Measurements from ENCODE around the gene C19orf44.
A peak's percentile ranks its signal among the peaks of the same experiment; 100 is the strongest.
"Not testable (repeated sequence)": the region's sequence is repeated elsewhere in the genome, so short reads cannot be mapped to it uniquely, and the experiment has no call there.

C19orf44 gene

GRCh38 chr19:16467581-16467980 is 28.6 kb upstream of the C19orf44 start:
- DNase-seq (ENCODE audit: low read depth, low spot score): no peak
- no peak overlapping the region for H3K4me3 ChIP-seq (ENCODE audit: low read depth, low read length)
- TF ChIP-seq, protein P1, sequence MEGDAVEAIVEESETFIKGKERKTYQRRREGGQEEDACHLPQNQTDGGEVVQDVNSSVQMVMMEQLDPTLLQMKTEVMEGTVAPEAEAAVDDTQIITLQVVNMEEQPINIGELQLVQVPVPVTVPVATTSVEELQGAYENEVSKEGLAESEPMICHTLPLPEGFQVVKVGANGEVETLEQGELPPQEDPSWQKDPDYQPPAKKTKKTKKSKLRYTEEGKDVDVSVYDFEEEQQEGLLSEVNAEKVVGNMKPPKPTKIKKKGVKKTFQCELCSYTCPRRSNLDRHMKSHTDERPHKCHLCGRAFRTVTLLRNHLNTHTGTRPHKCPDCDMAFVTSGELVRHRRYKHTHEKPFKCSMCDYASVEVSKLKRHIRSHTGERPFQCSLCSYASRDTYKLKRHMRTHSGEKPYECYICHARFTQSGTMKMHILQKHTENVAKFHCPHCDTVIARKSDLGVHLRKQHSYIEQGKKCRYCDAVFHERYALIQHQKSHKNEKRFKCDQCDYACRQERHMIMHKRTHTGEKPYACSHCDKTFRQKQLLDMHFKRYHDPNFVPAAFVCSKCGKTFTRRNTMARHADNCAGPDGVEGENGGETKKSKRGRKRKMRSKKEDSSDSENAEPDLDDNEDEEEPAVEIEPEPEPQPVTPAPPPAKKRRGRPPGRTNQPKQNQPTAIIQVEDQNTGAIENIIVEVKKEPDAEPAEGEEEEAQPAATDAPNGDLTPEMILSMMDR (IDR thresholded peaks at IDR 0.05; ENCODE audit: low read depth, low read length): no peak
- in situ Hi-C loops (cut with HindIII; ENCODE audit: low sequenced_read_pairs): no loop called here

DNA sequence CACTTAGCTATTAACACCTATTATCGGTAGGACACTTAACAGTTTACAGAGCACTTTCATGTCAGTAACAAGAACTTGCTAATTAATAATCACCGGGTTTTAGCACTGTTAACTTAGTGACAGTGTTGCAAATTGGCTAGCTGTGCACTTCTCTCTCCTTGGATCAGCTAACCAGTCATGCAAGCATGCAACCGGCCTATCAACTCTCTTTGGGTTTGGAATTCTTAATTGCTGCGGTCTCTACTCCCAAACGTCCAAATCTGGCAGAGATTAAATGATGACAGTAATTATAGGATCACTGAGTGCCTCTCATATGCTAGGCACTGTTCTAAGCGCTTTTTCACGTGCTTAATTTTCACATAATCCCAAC is 25.7 kb upstream of the C19orf44 start:
- no peak for DNase-seq (ENCODE audit: low read depth, low spot score)
- in situ Hi-C loops (cut with HindIII; ENCODE audit: low sequenced_read_pairs): no loop called here
- TF ChIP-seq, protein P1 (IDR thresholded peaks at IDR 0.05; ENCODE audit: low read depth, low read length): no peak
- peak overlapping the region; percentile 72 for H3K4me3 ChIP-seq (ENCODE audit: low read depth, low read length)

DNA sequence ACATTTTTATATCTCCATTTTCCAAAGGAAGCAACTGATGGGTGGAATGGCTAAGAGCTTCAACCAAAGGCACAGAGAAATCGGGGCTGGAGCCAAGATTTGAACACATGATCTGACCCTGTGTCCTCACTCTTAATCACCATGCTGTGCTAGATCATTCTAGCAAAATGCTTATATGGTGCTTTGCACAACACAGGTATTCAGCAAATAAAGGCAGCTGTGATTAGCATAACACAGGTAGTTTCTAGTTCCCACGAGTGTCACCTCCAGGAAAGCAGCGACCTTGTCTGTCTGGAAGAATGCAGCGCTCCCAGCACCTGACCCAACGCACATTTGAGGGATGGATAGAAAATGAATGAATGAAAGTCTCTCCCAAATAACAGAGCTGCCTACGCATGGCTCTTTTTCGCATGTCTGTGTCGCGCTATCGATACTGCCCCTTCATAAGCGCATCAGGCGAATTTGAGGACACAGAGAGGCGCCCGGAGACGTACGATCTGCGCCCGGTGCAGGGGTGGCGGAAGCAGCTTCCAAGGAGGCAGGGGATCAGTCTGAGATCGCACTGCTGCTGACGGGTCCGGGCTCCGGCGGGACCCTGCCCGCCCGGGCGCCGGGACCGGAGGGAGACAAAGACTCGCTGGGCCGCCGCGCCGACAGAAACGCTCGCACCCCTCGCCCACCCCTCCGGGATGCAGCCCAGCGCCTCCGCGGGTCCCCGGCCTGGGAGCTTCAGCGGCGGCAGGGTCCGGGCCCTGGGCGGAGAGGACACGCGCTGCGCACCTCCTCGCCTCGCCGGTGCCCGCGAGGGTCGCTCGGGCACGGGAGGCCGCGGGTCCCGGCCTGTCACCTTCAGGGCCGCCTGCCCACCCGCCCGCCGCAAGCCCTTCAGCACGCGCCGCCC is 25.0 kb upstream of the C19orf44 start:
- in situ Hi-C loops (cut with HindIII; ENCODE audit: low sequenced_read_pairs): no loop called here
- peak overlapping the region; percentile 72 for H3K4me3 ChIP-seq (ENCODE audit: low read depth, low read length)
- TF ChIP-seq, protein P1 (IDR thresholded peaks at IDR 0.05; ENCODE audit: low read depth, low read length): no peak
- DNase-seq (ENCODE audit: low read depth, low spot score): peak; percentile 36

GRCh38 chr19:16472559-16472899 is 23.7 kb upstream of the C19orf44 start:
- in situ Hi-C loops (cut with HindIII; ENCODE audit: low sequenced_read_pairs); DNase-seq (ENCODE audit: low read depth, low spot score): not testable (repeated sequence)
- H3K4me3 ChIP-seq (ENCODE audit: low read depth, low read length): peak overlapping the region; percentile 51

DNA sequence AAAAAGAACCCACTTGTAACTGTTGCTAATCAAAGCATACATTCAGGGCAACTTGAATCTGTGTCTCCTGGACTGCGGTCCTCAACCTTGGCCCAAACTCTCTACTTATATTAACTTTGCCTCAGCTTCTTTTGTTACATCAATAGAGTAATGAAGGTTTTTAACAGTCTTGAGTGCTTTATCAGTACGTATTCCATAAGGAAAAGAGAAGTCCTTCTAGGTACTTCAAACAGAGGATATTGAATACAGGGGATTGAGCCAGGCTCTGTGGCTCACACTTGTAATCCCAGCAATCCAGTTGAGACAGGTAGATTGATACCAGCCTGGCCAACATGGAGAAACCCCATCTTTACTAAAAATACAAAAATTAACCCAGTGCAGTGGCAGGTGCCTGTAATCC is 23.2 kb upstream of the C19orf44 start:
- no peak overlapping the region for H3K4me3 ChIP-seq (ENCODE audit: low read depth, low read length)
- DNase-seq (ENCODE audit: low read depth, low spot score): no peak
- in situ Hi-C loops (cut with HindIII; ENCODE audit: low sequenced_read_pairs): no loop called here
- TF ChIP-seq, protein P1 (IDR thresholded peaks at IDR 0.05; ENCODE audit: low read depth, low read length): no peak

DNA sequence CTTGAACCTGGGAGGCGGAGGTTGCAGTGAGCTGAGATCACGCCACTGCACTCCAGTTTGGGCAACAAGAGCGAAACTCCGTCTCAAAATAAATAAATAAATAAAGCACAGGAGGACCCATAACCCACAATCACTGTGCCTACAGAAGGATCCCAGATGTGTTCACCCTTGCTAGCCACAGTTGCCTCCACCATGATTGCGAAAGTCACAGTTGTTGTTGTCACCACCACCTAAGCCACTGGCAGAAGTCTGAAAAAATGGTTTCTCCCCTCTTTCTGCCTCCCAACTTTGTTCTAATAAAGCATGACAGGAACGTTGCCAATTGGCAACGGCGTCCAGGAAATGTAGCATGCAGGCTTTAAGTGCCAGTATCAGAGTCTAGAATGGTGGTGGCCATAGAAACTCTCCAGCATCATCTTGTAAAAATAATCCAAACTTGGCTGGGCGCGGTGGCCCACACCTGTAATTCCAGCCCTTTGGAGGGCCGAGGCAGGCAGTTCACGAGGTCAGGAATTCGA is 22.3 kb upstream of the C19orf44 start:
- no peak for DNase-seq (ENCODE audit: low read depth, low spot score)
- no peak overlapping the region for H3K4me3 ChIP-seq (ENCODE audit: low read depth, low read length)
- in situ Hi-C loops (cut with HindIII; ENCODE audit: low sequenced_read_pairs): no loop called here
- TF ChIP-seq, protein P1 (IDR thresholded peaks at IDR 0.05; ENCODE audit: low read depth, low read length): no peak

DNA sequence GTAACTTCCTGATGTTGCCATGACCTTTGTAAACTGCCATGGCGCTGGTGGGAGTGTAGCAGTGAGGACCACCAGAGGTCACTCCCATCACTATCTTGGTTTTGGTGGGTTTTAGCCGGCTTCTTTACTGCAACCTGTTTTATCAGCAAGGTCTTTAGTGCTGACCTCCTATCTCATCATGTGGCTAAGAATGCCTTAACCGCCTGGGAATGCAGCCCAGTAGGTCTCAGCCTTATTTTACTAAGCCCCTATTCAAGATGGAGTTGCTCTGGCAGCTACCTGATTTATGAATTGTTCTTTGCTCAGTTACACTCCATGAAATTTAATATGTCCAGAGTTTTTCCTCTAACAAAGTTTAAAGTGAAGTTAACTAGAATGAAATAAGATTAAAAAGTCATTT is 19.8 kb upstream of the C19orf44 start:
- no peak for DNase-seq (ENCODE audit: low read depth, low spot score)
- H3K4me3 ChIP-seq (ENCODE audit: low read depth, low read length): no peak overlapping the region
- in situ Hi-C loops (cut with HindIII; ENCODE audit: low sequenced_read_pairs): no loop called here
- TF ChIP-seq, protein P1 (IDR thresholded peaks at IDR 0.05; ENCODE audit: low read depth, low read length): no peak

All from astrocyte of the spinal cord (primary cell).